Astrocyte (in vitro differentiated cells and primary cell): ENCODE measurements around the gene MCF2L.

ENCODE experiments used
- EZH2 ChIP-seq: IDR thresholded peaks from 2 replicates; pipeline ENCODE4 v1.6.1; 2012; ENCODE audit warnings: mild to moderate bottlenecking, low read length, inconsistent platforms; ENCODE audit not compliant: insufficient read depth
- TF ChIP-seq, protein P1 (sequence below): IDR thresholded peaks from 2 replicates; pipeline ENCODE4 v1.5.1; 2011; ENCODE audit warnings: low read depth, mild to moderate bottlenecking, inconsistent platforms, low read length, moderate library complexity; ENCODE audit not compliant: insufficient read depth

DNA sequence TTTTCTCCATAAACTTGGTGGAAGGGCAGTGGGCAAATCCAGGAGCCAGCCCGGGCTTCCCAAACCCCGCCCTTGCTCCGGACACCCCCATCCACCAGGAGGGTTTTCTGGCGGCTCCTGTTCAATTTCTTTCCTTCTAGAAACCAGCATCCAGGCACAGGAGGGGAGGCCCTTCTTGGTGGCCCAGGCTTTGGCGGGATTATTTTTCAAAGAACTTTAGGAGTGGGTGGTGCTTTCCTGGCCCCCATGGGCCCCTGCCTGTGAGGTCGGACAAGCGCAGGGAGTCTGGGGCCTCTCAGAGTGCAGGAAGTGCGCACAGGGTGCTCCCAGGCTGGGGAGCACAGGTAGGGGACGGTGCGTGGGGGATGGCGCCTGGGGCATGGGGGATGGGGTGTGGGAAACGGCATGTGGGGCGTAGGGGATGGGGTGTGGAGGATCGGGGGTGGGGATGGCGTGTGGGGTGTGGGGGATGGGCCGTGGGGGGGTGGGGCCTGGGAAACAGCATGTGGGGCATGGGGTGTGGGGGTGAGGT is 137.0 kb downstream of the MCF2L start:
- TF ChIP-seq, protein P1, sequence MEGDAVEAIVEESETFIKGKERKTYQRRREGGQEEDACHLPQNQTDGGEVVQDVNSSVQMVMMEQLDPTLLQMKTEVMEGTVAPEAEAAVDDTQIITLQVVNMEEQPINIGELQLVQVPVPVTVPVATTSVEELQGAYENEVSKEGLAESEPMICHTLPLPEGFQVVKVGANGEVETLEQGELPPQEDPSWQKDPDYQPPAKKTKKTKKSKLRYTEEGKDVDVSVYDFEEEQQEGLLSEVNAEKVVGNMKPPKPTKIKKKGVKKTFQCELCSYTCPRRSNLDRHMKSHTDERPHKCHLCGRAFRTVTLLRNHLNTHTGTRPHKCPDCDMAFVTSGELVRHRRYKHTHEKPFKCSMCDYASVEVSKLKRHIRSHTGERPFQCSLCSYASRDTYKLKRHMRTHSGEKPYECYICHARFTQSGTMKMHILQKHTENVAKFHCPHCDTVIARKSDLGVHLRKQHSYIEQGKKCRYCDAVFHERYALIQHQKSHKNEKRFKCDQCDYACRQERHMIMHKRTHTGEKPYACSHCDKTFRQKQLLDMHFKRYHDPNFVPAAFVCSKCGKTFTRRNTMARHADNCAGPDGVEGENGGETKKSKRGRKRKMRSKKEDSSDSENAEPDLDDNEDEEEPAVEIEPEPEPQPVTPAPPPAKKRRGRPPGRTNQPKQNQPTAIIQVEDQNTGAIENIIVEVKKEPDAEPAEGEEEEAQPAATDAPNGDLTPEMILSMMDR: no peak
- no peak for TF ChIP-seq EZH2
